GM21576 (cell line): ENCODE measurements around the gene RAB5B.
"Not testable (repeated sequence)": the region's sequence is repeated elsewhere in the genome, so short reads cannot be mapped to it uniquely, and the experiment has no call there.

ENCODE experiments used
- ATAC-seq: cut with Tn5 transposase; IDR thresholded peaks from one replicate; pipeline ENCODE4 v1.9.1; 2021; ENCODE audit warnings: mild to moderate bottlenecking, moderate library complexity; ENCODE audit not compliant: unreplicated experiment

RAB5B gene

GRCh38 chr12:56013482-56013881, 39.6 kb downstream of the RAB5B start:
- ATAC-seq = no peak

DNA sequence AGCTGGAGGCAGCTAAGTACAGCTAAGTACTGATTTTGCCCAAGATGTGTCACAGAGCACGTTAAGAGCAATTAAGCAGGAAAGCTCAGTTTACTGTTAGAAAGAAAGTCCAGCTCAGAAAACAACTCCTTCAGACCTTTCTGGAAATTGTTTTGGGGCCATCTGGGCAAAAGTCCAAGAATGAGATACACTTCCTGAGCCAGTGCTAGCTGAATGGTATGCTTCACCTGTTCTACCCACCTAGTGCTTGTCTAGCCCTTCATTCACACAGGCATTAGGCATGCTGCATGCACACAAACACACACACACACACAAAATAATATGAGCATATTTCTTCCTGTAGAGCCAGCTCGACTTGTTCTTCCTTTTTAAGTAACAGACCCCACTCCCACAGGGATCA, 40.3 kb downstream of the RAB5B start:
- ATAC-seq = no peak

DNA sequence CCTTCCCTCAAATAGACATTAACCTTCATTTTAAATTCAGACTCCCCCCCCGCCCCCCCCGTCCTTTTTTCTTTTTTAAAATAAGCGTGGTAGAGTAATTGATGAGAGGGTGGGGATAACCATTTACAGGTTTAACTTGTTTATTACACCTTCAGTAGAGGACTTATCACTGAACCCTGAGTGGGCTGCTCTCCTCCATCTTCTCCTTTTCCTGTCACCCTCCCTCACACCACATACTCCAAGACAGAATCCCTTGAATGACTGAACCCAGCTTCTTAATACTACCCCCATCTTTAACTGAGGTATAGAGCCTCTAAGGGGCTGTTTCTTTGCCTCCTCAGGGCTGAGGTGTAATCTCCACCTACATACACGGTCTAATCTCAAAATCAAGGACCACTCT, 43.3 kb downstream of the RAB5B start:
- no peak for ATAC-seq

- no peak for ATAC-seq
Measured at GRCh38 chr12:56018356-56018755, 44.5 kb downstream of the RAB5B start.

GRCh38 chr12:56020423-56021184, 46.7 kb downstream of the RAB5B start, which contains the start of gene IKZF4:
TSS of gene IKZF4 (plus strand) at chr12:56021043. CDS start at chr12:56021494, 451 bp downstream.
- no peak for ATAC-seq

DNA sequence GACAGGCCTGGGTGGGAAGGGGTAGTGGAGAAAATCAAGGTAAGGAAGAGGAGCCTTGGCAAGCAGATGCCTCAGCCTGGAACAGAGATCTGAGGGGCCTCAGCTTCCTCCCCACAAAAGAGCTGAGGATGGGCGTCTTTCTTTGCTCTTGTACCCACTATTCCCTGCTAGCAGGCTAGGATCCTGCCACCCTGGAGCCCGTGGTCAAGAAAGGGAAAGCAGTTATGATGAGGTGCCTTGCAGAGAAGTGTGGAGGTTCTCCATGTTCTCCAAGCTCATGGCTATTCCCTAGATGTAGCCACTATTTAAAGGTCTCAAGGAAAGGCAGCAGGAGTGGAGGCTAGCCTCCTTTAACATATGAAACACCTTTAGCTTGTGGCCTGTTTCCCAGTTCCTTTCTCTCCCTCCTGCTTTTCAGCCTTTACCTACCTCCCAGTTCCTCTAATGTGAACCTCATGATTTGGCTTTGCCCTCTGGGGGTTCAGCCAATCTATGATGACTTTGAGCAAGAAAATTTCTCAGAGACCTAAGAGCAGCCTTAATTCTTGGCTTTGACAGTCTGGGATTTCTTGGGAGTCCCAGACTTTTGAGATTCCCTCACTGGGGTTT, 48.1 kb downstream of the RAB5B start:
- ATAC-seq = no peak

GRCh38 chr12:56028511-56029165, 54.8 kb downstream of the RAB5B start:
- no peak for ATAC-seq

GRCh38 chr12:56029166-56029519, 55.3 kb downstream of the RAB5B start:
- no peak for ATAC-seq

- no peak for ATAC-seq
Measured at GRCh38 chr12:56029666-56030293, 55.9 kb downstream of the RAB5B start.

DNA sequence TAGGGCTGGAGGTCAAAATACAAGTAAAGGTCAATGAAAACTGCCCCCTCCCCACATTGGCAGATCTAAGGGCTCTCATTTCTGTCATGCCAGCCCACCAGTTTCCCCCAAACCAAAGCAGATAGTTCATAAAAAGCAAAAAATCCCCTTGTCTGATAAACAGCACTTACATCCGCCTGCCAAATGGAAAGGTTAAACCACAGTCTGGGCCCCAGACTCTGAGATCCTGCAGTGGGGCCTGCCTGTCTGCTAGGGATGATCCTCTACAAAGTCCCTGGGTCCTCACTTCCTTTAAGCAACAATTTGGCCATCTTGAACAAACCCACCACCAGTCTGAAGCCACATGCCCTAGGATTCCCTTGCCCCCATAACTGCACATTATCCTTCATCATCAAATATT, 58.1 kb downstream of the RAB5B start:
- no peak for ATAC-seq

DNA sequence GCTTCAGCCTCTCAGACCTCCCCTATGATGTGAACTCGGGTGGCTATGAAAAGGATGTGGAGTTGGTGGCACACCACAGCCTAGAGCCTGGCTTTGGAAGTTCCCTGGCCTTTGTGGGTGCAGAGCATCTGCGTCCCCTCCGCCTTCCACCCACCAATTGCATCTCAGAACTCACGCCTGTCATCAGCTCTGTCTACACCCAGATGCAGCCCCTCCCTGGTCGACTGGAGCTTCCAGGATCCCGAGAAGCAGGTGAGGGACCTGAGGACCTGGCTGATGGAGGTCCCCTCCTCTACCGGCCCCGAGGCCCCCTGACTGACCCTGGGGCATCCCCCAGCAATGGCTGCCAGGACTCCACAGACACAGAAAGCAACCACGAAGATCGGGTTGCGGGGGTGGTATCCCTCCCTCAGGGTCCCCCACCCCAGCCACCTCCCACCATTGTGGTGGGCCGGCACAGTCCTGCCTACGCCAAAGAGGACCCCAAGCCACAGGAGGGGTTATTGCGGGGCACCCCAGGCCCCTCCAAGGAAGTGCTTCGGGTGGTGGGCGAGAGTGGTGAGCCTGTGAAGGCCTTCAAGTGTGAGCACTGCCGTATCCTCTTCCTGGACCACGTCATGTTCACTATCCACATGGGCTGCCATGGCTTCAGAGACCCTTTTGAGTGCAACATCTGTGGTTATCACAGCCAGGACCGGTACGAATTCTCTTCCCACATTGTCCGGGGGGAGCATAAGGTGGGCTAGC, 60.9 kb downstream of the RAB5B start:
- no peak for ATAC-seq

DNA sequence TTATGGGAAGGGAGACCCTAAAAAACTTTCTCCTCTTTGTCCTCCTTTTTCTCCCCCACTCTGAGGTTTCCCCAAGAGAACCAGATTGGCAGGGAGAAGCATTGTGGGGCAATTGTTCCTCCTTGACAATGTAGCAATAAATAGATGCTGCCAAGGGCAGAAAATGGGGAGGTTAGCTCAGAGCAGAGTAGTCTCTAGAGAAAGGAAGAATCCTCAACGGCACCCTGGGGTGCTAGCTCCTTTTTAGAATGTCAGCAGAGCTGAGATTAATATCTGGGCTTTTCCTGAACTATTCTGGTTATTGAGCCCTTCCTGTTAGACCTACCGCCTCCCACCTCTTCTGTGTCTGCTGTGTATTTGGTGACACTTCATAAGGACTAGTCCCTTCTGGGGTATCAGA, 63.3 kb downstream of the RAB5B start:
- ATAC-seq = no peak

DNA sequence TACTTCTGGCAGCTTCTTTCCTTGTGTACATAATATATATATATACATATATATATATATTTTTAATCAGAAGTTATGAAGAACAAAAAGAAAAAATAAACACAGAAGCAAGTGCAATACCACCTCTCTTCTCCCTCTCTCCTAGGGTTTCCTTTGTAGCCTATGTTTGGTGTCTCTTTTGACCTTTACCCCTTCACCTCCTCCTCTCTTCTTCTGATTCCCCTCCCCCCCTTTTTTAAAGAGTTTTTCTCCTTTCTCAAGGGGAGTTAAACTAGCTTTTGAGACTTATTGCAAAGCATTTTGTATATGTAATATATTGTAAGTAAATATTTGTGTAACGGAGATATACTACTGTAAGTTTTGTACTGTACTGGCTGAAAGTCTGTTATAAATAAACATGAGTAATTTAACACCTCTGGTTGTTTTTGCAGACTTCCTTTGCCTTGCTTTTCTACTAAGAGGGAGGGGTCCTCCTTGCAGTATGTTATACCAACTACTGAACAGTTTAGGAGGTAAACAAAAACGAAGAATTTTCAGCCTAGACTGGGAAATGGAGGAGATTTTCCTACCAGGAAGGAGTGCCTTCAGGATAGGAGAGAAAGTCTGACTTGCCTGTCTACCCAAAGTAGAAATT, 64.3 kb downstream of the RAB5B start:
- no peak for ATAC-seq

- no peak for ATAC-seq
Measured at GRCh38 chr12:56040151-56040550, 66.3 kb downstream of the RAB5B start.

GRCh38 chr12:56040963-56041551, 67.2 kb downstream of the RAB5B start:
- ATAC-seq = no peak

DNA sequence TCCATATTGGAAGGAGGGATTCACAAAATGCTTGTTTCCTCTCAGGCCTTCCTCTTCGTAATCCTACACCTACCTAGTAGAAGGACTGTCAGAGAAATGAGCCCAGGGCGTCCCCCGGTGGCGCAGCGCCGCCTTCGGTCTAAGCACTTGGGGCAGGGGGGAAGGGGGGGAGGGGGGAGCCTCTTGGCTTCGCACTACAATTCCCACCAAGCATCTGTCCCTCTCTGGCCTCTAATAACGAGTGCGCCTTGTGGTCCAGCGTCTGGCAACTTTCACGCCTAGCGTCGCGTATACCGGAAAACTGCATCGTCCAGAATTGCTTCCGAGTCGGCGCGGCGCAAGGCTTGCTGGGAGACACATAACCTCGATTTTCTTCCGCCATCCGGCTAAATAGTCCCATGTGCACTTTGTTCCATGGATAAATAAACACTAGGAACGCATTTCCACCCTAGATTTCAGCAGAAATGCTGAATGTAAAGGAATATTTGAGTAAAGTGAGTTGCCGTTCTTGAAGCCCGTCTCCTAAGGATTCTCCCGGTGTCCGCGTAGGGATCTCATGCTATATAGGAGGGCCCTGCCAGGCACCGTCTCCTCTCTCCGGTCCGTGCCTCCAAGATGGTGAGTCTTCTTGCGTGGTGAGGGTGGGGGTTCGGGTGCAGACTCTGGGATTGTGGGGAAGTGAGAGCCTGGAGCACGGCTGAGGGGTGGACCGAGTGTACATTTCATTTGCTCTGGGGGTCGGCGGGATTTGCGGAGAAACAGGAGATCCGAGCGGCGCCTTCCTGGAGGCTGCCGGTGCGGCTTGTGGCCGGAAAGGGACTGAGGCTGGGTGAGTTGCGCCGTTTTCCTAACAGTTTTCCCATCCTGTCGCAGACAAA, 67.9 kb downstream of the RAB5B start, which contains the start of gene RPS26:
TSS of gene RPS26 (plus strand) at position 367 of the 878 bp plus-strand sequence. CDS start at position 616, 249 bp downstream.
- ATAC-seq = peak; percentile 92

DNA sequence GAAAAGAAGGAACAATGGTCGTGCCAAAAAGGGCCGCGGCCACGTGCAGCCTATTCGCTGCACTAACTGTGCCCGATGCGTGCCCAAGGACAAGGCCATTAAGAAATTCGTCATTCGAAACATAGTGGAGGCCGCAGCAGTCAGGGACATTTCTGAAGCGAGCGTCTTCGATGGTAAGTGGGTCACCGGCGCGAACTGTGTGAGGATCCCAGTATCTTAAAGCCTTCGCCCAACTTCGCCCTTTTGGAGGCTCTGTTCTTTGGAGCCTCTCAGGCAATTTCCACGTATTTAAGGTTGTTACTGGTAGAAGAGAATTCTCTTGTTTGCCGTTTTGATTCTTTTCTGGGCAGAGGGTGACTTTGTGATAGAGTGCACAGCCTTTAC, 68.5 kb downstream of the RAB5B start:
- ATAC-seq = not testable (repeated sequence)

DNA sequence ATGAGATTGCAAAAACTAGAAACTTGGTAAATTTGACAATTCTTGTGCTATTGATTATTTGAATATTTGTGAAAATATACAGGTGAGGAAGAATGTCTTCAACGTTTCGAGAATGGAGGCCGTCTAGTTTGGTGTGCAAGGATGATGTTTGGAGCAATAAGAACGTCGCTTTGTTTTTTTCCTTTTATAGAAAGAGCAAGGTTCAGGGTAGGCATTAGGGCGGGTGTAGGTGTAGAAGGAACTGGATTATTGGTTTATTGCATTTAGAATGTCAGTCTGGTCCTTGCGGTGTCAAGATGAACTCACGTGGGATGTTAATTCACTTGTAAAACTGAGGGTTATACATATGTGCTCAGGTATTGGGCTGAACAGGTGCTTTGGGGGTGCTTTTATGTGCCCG, 69.0 kb downstream of the RAB5B start:
- ATAC-seq = no peak
